ENCODE measurements around the gene ANAPC7.

The ANAPC7 gene

DNA sequence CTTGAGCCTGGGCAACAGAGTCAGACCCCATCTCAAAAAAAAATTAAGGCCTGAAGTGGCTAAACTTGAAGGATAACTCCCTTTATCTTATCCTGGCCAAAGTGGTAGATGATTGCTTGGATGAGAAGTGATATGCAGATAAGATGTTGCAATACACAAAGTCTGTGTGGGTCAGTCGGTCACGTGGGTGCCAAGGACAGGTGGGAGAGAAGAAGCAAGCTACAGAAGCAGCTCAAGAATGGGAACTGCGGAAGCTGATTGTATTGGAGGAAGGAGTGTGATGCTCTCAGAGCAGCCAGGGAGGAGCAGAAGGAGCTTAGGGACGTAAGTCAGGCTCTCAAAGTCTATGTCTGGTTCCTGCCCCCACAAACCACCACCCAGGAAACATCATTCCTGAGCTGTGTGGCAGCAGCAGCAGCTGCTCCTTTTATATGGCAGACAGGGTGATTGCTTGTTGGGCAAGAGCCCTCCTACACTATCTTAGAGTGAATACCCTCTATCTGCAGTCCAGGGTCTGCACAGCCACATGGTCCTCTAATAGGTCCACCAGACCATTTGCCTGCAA lies 67.9 kb downstream of the ANAPC7 start:
- TF ChIP-seq RAD21 (IDR thresholded peaks at IDR 0.05; ENCODE audit: low read depth) (no peak), TAF1 (IDR thresholded peaks at IDR 0.05; ENCODE audit: low read depth) (no peak), NFIC (IDR thresholded peaks at IDR 0.05) (no peak), TEAD4 (IDR thresholded peaks at IDR 0.05) (no peak), TCF12 (IDR thresholded peaks at IDR 0.05; ENCODE audit: low read depth) (no peak), EGR1 (IDR thresholded peaks at IDR 0.05) (no peak), CEBPB (IDR thresholded peaks at IDR 0.05) (no peak), ZBTB7A (IDR thresholded peaks at IDR 0.05; ENCODE audit: low read depth) (no peak), EP300 (IDR thresholded peaks at IDR 0.05; ENCODE audit: borderline replicate concordance) (no peak), YY1 (IDR thresholded peaks at IDR 0.05; ENCODE audit: low read depth) (no peak)
- TF ChIP-seq, protein P1, sequence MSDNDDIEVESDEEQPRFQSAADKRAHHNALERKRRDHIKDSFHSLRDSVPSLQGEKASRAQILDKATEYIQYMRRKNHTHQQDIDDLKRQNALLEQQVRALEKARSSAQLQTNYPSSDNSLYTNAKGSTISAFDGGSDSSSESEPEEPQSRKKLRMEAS (IDR thresholded peaks at IDR 0.05), result no peak

DNA sequence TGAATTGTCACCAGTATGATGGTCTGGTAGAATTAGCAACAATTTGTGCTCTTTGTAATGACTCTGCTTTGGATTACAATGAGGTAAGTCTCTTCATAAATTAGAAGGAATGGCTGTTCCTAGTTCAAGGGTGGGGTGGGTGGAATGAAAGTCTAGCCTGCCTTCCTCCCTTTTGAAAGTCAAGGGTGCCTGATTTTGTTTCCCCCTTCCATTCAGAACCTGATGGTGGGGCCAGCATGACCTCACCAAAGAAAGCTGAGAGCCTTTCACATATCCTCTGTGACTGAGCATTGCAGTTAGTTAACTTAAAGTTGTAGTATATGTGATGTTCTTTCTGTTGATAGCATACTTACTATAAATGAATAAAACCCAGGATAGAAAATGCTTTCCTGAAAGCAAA lies 70.3 kb downstream of the ANAPC7 start:
- TF ChIP-seq CREB1 (IDR thresholded peaks at IDR 0.05; ENCODE audit: low read depth) (no peak), EP300 (IDR thresholded peaks at IDR 0.05; ENCODE audit: borderline replicate concordance) (no peak), FOXM1 (IDR thresholded peaks at IDR 0.05; ENCODE audit: borderline replicate concordance, low read depth) (no peak), TCF12 (IDR thresholded peaks at IDR 0.05; ENCODE audit: low read depth) (no peak), YY1 (IDR thresholded peaks at IDR 0.05; ENCODE audit: low read depth) (no peak), NFIC (IDR thresholded peaks at IDR 0.05) (no peak), TEAD4 (IDR thresholded peaks at IDR 0.05) (no peak), RAD21 (IDR thresholded peaks at IDR 0.05; ENCODE audit: low read depth) (no peak)
- TF ChIP-seq, protein P1 (IDR thresholded peaks at IDR 0.05), result no peak
- TF ChIP-seq, protein P2, sequence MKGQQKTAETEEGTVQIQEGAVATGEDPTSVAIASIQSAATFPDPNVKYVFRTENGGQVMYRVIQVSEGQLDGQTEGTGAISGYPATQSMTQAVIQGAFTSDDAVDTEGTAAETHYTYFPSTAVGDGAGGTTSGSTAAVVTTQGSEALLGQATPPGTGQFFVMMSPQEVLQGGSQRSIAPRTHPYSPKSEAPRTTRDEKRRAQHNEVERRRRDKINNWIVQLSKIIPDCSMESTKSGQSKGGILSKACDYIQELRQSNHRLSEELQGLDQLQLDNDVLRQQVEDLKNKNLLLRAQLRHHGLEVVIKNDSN (IDR thresholded peaks at IDR 0.05), result no peak
- TF ChIP-seq, protein P3, sequence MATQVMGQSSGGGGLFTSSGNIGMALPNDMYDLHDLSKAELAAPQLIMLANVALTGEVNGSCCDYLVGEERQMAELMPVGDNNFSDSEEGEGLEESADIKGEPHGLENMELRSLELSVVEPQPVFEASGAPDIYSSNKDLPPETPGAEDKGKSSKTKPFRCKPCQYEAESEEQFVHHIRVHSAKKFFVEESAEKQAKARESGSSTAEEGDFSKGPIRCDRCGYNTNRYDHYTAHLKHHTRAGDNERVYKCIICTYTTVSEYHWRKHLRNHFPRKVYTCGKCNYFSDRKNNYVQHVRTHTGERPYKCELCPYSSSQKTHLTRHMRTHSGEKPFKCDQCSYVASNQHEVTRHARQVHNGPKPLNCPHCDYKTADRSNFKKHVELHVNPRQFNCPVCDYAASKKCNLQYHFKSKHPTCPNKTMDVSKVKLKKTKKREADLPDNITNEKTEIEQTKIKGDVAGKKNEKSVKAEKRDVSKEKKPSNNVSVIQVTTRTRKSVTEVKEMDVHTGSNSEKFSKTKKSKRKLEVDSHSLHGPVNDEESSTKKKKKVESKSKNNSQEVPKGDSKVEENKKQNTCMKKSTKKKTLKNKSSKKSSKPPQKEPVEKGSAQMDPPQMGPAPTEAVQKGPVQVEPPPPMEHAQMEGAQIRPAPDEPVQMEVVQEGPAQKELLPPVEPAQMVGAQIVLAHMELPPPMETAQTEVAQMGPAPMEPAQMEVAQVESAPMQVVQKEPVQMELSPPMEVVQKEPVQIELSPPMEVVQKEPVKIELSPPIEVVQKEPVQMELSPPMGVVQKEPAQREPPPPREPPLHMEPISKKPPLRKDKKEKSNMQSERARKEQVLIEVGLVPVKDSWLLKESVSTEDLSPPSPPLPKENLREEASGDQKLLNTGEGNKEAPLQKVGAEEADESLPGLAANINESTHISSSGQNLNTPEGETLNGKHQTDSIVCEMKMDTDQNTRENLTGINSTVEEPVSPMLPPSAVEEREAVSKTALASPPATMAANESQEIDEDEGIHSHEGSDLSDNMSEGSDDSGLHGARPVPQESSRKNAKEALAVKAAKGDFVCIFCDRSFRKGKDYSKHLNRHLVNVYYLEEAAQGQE (IDR thresholded peaks at IDR 0.05; ENCODE audit: low read depth), result no peak

DNA sequence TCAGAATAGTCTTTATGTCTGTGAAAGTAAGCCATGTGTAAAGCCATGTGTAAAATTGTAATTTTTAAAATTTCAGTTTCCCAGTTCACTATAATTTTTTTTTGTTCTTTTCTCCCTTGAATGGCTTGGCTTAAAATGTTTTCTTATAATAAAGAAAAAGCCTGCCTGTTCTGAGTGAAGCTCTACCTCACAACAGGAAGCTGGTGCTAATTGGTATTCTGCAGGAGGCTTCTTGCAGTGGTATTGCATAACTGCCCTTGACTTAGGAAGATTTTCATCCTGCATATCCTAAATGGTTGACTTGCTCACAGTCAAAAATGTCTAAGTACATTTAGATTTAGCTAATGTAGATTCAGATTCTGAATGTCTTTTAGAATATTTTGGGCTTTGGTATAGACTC lies 73.0 kb downstream of the ANAPC7 start:
- peak; percentile 79 for TF ChIP-seq CEBPB (IDR thresholded peaks at IDR 0.05)
- TF ChIP-seq RAD21 (IDR thresholded peaks at IDR 0.05; ENCODE audit: low read depth), result no peak
- no peak for TF ChIP-seq EP300 (IDR thresholded peaks at IDR 0.05; ENCODE audit: borderline replicate concordance)
- TF ChIP-seq FOXM1 (IDR thresholded peaks at IDR 0.05; ENCODE audit: borderline replicate concordance, low read depth), result no peak

DNA sequence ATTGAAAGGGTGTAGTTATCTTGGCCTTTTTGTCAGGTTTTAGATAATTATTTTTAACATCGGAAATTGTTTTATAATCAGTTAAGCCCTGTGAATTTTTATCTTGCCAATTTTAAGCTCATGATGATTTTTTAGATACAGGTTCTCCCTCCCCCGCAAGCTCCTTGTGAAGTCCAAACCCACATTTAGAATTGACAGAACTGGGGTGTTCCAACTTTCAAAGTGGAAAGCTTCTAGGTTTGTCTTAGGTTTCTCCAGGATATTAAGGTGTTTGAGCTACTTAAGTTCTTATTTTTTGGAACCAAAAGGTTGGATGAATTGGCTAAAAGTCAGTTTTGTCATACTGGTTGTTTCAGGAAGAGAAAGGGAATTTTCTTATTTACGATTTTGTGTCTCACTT lies 73.4 kb downstream of the ANAPC7 start:
- TF ChIP-seq TAF1 (IDR thresholded peaks at IDR 0.05; ENCODE audit: low read depth) (no peak), TEAD4 (IDR thresholded peaks at IDR 0.05) (no peak)
- TF ChIP-seq, protein P1 (IDR thresholded peaks at IDR 0.05), result no peak
- TF ChIP-seq, protein P2 (IDR thresholded peaks at IDR 0.05), result no peak

DNA sequence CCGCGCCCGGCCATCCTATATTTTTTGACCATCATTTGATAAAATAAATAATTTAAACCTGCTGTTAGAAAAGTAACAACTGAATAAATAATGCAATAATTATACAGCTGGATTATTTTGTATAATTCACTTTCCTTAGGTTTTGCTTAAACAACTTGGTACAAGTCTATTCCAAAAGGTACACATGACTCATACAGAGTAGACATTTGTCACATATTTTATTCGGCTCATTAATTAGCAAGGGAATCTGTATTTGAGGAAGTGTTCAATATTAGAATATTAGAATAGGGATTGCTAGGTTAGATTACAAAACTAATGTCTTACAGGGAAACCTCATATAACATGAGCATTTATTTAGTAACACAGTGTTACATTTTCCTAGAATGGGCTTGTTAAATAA lies 73.8 kb downstream of the ANAPC7 start:
- TF ChIP-seq TEAD4 (IDR thresholded peaks at IDR 0.05), result no peak
- TF ChIP-seq, protein P2 (IDR thresholded peaks at IDR 0.05), result no peak
- no peak for TF ChIP-seq CEBPB (IDR thresholded peaks at IDR 0.05)
- no peak for TF ChIP-seq TAF1 (IDR thresholded peaks at IDR 0.05; ENCODE audit: low read depth)
- TF ChIP-seq RAD21 (IDR thresholded peaks at IDR 0.05; ENCODE audit: low read depth), result no peak
- TF ChIP-seq EP300 (IDR thresholded peaks at IDR 0.05; ENCODE audit: borderline replicate concordance), result no peak
- TF ChIP-seq, protein P3 (IDR thresholded peaks at IDR 0.05; ENCODE audit: low read depth), result no peak
- TF ChIP-seq ZBTB7A (IDR thresholded peaks at IDR 0.05; ENCODE audit: low read depth), result no peak
- TF ChIP-seq YY1 (IDR thresholded peaks at IDR 0.05; ENCODE audit: low read depth), result no peak
- no peak for TF ChIP-seq NFIC (IDR thresholded peaks at IDR 0.05)
